Stimulated activated CD8-positive, alpha-beta memory T cell treated with anti-CD3 and anti-CD28 coated beads, Interleukin-7, amount 100 ng/mL, for 1 hour (primary cell): Measurements from ENCODE around the gene ANKRD65.
"Not testable (repeated sequence)": the region's sequence is repeated elsewhere in the genome, so short reads cannot be mapped to it uniquely, and the experiment has no call there.

ENCODE experiments used
- DNase-seq, 2 donors: peaks; one replicate each; pipeline ENCODE4 v3.0.0-alpha.2; 2020; ENCODE audit warnings: low read depth in 2 of 2

ANKRD65 gene

DNA sequence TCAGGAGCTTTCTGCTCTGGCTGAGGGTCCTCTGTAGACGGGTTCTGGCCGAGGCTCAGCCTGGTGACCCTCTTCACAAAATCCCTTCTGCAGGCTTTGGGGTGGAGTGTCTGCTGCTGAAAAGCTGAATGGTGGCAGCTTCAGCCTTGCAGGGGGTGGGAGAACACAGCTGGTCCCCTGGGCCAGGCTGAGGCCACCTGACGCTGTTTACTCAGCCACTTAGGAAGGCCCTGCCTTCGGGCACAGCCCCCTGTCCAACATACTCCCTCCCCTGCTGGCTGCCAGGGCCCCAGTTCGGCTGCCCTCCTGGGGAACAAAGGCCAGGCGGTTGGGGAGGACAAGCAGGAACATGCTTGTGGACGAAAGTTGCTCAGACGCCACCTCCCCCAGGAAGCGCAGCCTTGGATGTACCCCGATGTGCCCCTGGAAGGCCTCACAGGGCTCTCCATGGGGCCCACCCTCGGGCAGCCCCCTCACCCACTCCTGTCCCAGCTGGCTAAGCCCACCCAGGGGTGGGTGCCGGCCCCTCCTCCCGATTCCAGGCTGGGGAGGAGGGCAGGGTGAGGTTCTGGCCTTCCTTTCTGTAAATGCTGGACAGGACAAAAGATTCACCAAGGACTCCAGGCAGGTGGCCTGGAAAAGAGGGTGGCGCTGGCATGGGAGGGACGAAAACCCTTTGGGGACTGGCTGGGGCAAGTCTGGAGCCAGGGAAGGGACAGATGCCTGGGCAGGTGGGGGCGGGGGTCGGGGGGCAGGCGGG lies at the start of gene ANKRD65:
TSS of gene ANKRD65 (minus strand) at position 130 of the 760 bp plus-strand sequence. CDS start 271 bp downstream, outside the sequence.
- DNase-seq: no peak

DNA sequence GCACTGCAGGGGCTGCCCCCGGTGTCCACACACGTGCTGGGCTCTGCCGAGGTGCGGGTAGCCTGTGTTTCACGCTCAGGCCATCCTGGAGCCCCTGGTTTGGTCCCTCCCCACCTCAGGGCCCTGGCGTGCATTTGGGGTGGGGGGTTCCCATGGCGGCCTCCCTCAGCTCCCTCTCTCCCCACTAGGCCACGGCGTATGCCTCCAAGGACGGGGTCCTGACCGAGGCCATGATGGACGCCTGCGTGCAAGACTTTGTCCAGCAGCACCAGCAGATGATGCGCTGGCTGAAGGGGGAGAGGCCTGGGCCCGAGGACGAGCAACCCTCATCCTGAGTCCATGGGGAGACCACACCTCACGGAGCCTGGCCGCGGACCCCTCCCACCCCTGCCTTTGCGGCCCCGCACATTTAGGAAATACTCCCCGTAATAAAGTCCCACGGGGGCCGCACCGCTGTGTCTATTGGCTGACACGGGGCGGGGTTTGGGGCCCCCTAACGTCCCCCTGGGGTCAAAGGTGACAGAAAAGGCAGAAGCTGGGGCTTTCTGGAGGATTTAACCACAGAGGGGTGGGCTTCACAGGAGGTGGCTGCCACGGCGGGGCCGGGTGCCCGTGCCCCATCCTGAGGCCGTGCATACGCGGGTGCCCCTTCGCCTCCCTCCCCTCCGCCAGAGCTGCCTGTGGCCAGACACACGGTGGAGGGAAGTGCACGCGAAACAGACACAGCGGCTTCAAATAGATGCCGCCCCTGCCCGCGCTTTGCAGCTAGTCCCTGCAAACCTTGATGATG lies 47.3 kb upstream of the ANKRD65 start:
- not testable (repeated sequence) for DNase-seq

DNA sequence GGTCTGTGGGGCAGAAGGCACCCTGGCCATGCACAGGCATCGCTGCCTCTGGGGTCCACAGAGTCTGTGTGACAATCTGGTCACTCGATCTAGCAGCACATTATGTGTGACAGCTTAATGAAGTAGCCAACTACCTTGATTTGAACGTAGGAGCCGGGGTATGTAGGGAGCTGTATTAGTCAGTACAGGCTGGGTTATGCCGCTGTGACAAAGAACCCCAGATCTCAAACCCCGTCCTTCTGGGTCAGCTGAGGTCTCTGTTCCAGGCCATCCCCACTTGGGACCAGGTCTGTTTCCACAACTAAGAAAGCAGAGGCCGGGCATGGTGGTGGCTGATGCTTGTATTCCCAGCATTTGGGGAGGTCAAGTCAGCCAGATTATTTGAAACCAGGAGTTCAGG lies 42.2 kb upstream of the ANKRD65 start:
- no peak for DNase-seq

DNA sequence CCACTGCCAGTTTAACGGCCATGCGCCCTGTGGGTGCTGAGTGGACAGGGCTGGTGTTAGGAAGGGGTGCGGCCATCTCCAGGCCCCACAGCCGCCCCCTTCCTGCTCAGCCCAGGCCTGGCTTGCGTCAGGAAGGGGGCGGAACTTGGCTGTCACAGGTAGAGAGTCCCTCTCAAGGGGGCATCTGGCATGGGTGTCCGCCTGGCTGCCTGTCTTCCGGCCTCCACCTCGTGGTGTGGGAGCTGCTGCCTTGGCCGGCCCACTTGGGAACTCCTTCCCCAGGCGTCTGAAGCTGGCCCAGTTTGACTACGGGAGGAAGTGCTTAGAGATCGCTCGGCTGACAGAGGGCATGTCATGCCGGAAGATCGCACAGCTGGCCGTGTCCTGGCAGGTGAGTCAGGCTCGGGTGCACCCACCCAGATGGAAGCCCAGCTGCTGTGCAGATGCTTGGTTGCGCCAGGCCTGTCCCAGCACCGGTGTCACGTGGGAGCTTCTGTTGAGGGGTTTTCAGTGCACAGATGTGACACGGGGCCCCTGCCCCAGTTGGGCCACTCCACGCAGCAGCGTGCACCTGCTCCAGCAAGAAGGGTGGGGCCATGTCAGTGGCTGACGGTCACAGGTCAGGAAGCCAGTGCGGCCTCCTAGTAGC lies 41.4 kb upstream of the ANKRD65 start:
- no peak for DNase-seq

DNA sequence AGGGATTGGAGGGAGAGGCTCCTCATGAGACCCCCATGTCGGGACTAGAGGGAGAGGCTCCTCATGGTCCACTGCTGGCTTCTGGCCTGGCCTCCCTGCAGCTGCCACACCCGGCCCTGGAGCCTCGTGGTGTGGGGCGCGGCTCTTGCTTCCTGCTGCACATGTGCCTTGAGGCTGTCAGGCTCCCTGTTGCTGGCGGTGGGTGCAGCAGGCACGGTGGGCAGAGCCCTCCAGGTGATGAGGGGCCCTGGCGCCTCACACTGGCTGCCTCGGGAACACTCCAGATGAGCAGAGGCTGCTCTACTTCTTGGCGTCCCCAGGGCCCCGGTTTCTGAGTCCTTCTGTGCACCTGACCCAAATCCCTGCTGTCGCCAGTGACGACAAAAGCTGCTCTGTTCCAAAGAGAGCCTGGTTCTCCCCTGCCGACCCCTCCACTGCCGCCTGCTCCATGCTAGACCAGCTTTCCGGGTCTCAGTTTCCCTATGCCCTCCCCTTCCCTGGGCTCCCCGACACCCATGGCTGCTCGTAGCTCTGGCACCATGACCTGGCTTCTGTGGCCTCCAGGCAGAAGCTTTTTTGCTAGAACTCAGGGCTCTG lies 40.7 kb upstream of the ANKRD65 start:
- DNase-seq: no peak

DNA sequence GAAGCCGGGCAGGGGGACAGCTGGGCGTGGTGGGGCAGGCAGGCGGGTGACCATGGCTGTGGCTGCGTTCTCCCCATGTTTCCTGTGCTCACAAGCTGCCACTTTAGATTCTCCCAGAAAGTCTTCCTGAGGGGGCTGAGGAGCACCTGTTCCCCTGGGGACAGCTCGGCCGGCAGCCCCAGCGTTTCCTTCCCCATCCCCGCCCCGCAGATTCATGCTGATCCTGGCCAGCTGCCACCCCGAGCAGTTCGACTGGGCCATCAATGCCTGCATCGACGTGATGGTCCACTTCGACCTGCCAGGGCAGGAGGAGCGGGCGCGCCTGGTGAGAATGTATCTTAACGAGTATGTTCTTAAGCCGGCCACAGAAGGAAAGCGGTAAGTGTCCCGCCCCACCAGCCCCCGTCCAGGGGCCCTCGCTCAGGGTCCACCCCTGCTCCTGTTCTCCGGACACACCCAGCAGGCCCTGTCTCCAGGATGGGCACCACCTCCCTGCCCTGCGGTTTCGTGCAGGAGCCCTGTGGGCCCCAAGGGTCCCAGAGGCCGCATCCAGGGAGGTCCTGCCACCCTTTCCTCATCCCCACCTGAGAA lies 39.6 kb upstream of the ANKRD65 start:
- DNase-seq: no peak

DNA sequence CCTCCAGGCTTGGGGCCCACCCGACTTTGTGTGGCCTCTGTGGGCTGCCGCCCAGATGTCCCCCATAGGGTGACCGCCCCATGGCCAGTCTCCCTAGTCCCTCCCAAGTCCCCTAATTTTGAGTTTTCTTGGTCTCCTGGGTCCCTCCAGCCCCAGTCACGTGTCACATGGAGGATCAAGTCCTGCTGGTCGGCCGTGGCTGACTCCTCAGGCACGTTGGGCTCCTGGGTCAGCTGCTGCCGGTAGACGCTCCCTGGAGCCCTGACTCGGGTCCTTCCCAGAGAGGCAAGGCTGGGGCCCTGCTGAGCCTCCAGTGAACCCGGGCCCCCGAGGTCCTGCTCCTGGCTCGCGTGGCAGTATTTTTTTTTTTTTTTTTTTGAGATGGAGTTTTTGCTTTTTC lies 38.6 kb upstream of the ANKRD65 start:
- DNase-seq: not testable (repeated sequence)

DNA sequence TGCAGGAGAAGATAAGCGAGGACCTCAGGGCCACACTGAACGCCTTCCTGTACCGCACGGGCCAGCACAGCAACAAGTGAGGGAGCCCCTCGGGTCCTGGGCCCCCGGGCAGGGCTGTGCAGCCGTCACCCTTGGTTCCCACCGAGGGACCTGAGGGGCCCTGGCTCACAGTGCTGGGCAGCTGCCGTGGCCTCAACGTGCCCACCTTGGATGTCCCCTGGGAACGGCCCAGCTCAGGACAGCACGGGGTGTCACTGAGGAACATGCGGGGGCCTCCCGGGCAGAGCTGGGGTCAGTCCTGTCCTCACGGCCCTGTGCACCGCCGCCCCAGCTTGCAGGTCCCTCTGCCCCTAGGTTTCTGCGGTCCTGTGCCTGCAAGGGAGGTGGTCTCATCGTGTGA lies 38.1 kb upstream of the ANKRD65 start:
- DNase-seq: not testable (repeated sequence)

DNA sequence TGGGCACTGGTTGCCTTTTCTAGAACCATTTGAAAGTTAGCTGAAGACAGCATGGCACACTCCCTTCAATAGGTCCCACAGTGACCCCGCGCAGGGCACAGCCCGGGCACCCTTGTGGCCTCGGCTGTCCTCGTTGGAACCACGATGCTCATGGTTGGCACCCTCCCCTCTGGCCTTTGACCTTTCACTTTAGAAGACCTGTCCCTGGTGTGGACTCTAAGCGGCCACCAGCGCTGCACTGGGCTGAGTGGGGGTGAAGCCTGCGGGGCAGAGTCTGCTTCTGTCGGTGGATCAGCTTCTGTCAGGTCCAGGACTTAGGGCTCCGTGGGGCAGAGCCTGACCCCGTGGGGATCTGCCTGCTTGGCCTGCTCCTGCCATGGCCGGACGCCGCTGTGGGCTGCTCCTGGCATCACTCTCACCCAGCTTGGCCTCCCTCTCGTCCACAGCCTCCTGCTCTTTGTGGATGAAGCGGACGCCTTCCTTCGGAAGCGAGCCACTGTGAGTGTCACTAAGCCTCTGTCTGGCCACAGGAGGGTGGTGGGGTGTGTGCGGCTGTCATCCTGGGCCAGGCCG lies 35.7 kb upstream of the ANKRD65 start:
- not testable (repeated sequence) for DNase-seq

DNA sequence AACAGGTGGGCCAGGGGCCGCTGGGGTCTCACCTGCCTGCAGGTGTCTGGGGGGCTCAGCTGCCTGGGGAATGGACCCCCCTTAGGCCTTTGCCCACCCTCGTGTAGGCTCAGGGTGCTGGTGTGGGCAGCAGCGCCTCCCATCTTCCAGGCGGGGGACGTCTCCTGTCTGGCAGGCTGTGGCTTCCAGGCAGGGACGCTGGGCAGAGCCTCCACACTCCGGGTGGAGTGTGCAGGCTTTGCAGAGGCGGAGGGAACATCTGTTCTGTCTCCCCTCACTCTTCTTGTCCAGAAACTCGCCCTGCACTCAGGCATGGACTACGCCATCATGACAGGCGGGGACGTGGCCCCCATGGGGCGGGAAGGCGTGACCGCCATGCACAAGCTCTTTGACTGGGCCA lies 34.9 kb upstream of the ANKRD65 start:
- DNase-seq: not testable (repeated sequence)

DNA sequence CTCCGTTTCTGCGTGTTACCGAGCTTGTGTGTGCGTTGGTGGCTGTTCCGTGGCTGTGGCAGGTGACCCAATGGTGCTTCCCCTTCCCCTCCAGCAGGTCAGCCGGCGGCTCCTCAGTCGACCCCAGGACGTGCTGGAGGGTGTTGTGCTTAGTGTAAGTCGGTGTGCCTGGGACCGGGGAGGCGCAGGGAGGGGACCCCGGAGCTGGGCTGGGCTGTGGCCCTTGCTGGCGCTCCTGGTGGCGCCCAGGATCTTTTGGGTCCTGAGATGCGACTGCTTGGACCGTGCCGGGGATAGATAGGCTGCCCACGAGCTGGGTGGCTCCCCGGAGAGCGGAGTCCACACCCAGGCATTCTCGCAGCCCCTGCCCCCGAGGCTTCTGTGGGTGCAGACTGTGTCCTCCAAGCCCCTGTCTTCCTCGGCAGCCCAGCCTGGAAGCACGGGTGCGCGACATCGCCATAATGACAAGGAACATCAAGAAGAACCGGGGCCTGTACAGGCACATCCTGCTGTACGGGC lies 34.3 kb upstream of the ANKRD65 start:
- no peak for DNase-seq

DNA sequence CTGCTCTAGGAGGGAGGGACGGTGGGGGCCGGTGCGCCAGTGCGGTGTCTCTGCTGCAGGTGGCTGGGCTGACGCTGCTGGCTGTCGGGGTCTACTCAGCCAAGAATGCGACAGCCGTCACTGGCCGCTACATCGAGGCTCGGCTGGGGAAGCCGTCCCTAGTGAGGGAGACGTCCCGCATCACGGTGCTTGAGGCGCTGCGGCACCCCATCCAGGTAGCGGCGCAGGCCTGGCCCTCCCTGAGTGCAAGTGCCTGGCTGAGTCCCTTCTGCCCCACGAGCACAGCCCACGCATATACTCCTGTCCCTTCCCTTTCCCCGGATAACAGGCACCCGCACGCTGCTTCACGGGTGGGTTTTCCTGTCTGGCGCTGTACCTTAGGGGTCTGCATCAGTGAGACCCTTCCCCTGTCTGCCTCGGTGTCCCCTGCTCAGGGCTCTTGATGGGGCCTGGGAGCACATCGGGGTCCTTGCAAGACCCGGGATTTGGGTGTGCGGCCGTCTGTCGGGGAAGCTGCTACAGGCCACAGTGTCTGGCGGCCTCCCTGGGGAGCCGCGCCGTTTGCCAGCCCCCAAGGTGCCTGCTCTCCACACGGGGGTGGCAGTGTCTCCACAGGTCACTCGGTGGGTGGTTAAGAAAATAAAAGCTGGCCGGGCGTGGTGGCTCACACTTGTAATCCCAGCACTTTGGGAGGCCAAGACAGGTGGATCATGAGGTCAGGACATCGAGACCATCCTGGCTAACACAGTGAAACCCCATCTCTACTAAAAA lies 33.4 kb upstream of the ANKRD65 start:
- not testable (repeated sequence) for DNase-seq

DNA sequence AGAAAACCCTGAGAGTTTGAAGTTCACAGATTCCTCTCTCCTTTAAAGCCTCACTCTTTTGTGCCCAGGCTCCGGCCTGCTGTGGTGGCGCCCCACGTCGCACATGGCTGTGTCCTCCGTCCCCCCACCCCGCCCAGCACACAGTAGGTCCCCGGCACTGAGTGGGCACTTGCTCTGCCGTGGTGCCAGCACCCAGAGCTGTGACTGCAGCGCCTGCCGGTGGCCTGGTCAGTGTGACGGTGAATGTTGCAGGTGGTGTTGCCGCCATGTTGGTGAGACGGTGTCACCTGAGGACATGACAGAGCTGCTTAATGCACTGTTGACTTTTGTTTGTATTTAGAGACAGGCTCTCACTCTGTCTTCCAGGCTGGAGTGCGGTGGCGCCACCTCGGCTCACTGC lies 31.8 kb upstream of the ANKRD65 start:
- DNase-seq: no peak

DNA sequence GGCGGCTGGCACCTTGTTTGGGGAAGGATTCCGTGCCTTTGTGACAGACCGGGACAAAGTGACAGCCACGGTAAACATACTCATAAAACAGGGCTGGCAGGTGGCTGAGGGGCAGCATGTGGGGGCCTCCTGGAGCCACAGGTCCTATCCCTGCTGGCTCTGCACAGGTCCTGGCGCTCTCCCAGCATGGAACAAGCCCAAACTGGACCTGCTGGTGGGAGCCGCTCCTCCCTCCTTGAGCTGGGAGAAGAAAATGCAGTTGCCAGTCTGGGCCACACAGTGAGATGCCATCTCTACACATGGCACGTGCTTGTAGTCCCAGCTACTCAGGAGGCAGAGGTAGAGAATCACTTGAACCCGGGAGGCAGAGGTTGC lies 31.3 kb upstream of the ANKRD65 start:
- not testable (repeated sequence) for DNase-seq

DNA sequence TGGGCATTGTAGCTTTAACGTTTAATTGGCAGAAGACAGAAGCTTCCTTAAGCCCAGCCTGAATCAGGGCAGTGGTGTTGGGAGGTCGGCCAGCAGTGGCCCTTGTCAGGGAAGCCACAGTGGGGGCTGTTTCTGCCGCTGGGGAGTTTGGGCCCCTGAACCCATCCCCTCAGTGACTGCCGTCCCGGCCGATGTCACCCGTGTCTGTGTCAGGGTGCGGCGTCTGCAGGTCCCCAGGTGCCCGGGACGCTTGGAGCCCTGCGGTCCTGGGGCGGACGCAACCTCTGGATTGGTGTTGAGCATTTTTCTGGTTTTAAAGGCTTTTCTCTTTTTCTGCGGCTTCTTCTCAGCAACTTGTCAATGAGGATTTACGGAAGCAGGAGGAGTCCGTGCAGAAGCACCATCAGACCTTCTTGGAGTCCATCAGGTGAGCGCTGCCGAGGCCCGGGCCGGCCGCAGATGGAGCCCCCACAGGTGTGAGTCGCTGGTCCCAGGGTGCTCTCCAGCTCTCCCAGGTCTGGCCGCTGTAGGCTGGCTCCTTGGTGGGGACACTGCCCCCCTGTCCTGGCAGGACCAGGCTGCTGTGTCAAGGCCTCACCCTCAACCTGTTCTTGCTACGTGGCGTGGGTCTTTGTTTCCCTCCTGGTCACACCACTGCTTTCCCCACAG lies 30.8 kb upstream of the ANKRD65 start:
- no peak for DNase-seq

DNA sequence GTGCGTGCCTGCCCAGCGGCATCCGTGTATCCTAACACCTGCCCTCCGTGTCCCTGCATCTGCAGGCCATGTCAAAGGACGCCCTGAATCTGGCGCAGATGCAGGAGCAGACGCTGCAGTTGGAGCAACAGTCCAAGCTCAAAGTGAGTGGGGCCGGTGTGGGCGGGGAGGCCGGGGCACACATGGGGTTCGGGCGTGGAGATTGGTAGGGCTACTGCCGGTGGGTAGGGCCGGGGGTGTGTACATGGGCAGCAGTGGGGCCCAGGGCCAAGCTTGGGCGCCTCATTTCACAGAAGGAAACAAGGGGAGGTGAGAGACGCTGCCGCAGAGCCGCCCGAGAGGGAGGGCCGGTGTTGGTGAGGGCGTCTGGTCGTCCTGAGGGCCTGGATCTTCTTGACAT lies 29.5 kb upstream of the ANKRD65 start:
- not testable (repeated sequence) for DNase-seq

DNA sequence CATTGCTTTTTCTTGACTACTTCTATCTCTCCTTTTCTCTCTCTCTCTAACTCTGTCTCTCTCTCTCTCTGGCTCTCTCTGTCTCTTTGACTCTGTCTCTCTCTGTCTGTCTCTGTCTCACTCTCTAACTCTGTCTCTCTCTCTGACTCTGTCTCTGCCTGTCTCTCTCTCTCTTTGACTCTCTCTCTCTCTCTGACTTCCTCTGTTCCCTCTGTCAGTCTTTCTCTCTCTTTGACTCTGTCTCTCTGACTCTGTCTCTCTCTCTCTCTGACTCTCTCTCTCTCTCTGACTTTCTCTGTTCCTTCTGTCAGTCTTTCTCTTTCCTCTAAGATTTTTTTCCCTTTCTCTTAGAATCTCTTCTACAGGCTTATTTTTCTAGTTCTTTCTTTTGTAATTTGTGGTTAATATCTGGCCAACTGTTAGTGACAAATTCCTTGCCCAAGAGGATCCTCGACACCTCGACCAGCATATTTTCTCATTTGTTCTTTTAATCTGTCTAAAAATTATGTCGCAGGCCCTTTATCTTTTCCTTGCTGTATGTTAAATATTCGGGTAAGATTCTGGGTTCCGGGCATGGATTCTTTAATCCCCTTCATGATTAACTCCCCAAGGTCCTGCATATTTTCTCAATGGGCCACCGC lies 28.1 kb upstream of the ANKRD65 start, which contains the start of gene ATAD3C:
TSS of gene ATAD3C (plus strand) at position 591 of the 641 bp plus-strand sequence. CDS start 995 bp downstream, outside the sequence.
- no peak for DNase-seq

DNA sequence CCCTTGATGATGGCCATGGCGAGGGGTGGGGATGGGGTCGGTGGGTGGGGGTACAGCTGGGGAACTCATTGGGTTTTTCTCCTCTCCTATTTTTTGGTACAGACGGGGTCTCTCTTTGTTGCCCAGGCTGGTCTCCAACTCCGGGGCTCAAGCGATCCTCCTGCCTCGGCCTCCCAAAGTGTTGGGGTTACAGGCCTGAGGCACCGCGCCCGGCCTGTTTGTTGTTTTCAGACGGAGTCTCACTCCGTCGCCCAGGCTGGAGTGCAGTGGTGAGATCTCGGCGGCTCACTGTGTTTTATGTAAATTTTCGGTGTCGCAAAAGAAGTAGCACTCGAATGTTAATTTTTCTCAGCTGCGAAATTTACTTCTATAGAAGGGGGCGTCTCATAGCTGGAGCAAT lies 25.6 kb upstream of the ANKRD65 start:
- DNase-seq: not testable (repeated sequence)

DNA sequence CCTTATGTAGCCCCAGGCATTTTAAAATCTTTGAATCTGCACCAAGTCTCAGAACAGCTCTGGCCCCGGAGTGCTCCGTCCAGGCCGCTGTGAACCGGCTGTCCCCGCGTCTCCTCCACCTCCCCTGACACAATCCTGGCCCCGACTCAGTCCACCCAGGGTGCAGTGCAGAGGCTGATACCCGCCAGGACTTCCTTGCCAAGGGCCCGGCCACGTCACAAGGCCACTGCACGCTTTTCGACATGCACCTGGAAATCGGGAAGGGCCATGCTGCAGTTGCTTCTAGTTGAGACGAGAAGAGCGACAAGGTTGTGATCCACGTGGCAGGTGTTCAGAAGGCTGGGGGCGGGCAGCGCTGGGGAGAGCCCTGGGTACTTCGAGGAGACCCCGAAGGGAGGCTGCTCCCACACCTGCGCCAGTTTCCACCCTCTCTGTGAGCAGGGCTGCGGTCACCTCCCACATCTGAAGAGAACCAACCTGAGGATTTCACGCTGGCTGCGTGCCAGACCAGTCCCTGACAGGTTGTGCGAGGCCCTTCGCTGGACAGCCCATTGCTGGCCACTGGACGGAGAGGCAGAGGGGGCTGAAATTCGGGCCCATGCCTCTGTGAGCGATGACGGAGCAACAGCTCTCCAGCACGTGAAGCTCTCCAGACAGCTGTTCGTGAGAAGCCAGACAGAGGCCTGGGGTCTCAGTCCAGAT lies 21.1 kb upstream of the ANKRD65 start:
- no peak for DNase-seq
